RKO (cell line): ENCODE data around the gene TIAL1.
"Not testable (repeated sequence)": the region's sequence is repeated elsewhere in the genome, so short reads cannot be mapped to it uniquely, and the experiment has no call there.

Experiments used
- DNase-seq: peaks from one replicate; pipeline ENCODE4 v3.0.0-alpha.2; 2016; ENCODE audit warnings: low spot score

Gene TIAL1, protein sequence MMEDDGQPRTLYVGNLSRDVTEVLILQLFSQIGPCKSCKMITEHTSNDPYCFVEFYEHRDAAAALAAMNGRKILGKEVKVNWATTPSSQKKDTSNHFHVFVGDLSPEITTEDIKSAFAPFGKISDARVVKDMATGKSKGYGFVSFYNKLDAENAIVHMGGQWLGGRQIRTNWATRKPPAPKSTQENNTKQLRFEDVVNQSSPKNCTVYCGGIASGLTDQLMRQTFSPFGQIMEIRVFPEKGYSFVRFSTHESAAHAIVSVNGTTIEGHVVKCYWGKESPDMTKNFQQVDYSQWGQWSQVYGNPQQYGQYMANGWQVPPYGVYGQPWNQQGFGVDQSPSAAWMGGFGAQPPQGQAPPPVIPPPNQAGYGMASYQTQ

GRCh38 chr10:119596537-119597404 lies at the start of gene TIAL1:
Gene TIAL1, minus strand, starts transcription at chr10:119596964. Its CDS starts 499 bp downstream, at chr10:119596465.
- peak; percentile 100 for DNase-seq

GRCh38 chr10:119644994-119645393 lies 48.2 kb upstream of the TIAL1 start:
- DNase-seq: no peak

GRCh38 chr10:119644205-119644814 lies 47.5 kb upstream of the TIAL1 start:
- no peak for DNase-seq

- DNase-seq: no peak
Measured at GRCh38 chr10:119643306-119644204, 46.8 kb upstream of the TIAL1 start.

DNA sequence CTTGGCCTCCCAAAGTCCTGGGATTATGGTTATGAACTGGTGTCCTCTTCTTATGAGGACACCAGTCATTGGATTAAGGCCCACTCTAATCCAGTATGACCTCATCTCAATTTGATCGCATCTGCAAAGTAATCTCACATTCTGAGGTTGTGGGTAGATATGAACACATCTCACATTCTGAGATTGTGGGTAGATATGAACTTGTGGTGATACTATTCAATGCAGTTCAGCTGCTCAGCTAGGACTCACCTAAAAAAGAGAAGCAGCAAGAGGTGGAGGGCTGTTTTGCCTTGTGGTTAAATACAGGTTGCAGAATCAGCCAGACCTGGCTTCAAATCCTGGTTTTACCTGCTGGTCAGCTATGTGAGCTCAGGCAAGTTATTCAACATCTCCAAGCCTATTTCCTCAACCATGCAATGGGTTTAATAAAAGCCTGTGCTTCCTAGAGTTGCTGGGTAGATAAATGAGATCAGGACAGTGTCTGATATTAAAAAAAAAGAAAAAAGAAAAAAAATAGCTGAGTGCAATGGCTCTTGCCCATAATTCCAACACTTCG lies 45.9 kb upstream of the TIAL1 start:
- DNase-seq: no peak

- DNase-seq: no peak
Measured at GRCh38 chr10:119640875-119641526, 44.2 kb upstream of the TIAL1 start.

GRCh38 chr10:119640384-119640783 lies 43.6 kb upstream of the TIAL1 start:
- DNase-seq: no peak

- no peak for DNase-seq
Measured at GRCh38 chr10:119638982-119639381, 42.2 kb upstream of the TIAL1 start.

GRCh38 chr10:119637631-119638030 lies 40.9 kb upstream of the TIAL1 start:
- DNase-seq: no peak

- DNase-seq: no peak
Measured at GRCh38 chr10:119634219-119634544, 37.4 kb upstream of the TIAL1 start.

DNA sequence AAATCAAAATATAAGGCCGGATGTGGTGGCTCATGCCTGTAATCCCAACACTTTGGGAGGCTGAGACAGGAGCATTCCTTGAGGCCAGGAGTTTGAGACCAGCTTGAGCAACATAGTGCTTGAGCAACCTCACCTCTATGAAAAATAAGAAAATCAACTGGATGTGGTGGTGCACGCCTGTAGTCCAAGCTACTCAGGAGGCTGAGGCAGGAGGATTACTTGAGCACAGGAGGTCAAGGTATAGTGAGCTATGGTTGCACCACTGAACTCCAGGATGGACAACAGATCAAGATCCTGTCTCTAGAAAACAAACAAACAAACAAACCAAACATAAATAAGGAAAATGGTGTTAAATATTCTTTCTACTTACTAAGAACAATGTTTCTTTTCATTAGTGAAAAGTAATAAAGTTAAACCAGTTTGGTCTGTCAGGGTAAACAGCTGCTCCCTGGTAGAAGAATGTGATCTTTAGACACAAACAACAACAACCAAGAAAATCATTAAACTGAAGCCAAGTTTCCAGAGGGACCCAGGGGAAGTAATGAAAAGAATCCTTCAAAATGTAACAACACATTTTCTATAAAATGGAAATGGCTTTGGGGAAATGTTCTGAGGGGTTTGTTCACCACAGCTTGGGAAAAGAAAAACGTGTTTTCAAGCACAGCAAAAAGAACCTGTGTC lies 36.9 kb upstream of the TIAL1 start:
- no peak for DNase-seq

DNA sequence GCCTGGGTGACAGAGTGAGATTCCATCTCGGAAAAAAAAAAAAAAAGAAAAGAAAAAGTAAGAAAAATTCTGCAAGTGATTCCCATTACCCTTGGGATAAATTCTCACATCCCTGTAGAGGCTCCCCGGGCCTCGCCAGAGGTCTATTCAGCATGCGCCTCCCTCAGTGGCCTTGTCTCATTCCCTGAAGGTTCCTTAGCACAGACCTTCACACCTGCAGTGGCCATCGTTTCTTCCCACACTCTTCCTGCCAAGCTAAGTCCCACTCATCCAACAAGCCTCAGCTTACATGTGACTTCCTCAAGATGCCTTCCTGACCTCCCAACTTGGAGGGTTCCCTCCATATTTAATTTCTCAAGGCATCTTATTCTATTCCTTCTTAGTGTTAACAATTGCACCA lies 33.5 kb upstream of the TIAL1 start:
- no peak for DNase-seq

- peak; percentile 24 for DNase-seq
Measured at GRCh38 chr10:119625570-119626280, 29.0 kb upstream of the TIAL1 start.

DNA sequence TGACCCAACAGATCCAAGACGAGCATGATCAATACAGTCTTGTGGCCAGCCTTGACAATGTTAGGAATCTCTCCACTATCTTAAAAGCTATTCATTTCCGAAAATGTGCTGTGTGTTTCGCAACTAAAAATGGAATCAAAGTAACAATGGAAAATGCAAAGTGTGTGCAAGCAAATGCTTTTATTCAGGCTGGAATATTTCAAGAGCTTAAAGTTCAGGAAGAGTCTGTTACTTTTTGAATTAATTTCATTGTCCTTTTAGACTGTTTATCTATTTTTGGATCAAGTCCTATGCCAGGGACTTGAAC lies 24.3 kb upstream of the TIAL1 start:
- DNase-seq: no peak

GRCh38 chr10:119620241-119621077 lies 23.7 kb upstream of the TIAL1 start:
- DNase-seq: no peak

DNA sequence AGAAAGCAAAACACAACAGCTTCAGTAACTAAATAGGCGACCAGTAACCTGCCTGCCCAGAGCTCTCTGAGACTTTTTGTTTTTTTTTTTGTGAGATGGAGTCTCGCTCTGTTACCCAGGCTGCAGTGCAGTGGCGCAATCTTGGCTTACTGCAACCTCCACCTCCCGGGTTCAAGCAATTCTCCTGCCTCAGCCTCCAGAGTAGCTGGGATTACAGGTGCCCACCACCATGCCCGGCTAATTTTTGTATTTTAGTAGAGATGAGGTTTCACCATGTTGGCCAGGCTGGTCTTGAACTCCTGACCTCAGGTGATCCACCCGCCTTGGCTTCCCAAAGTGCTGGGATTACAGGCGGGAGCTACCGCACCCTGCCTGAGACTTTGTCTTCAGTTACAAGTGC lies 23.0 kb upstream of the TIAL1 start:
- not testable (repeated sequence) for DNase-seq

- DNase-seq: no peak
Measured at GRCh38 chr10:119619215-119619614, 22.5 kb upstream of the TIAL1 start.

DNA sequence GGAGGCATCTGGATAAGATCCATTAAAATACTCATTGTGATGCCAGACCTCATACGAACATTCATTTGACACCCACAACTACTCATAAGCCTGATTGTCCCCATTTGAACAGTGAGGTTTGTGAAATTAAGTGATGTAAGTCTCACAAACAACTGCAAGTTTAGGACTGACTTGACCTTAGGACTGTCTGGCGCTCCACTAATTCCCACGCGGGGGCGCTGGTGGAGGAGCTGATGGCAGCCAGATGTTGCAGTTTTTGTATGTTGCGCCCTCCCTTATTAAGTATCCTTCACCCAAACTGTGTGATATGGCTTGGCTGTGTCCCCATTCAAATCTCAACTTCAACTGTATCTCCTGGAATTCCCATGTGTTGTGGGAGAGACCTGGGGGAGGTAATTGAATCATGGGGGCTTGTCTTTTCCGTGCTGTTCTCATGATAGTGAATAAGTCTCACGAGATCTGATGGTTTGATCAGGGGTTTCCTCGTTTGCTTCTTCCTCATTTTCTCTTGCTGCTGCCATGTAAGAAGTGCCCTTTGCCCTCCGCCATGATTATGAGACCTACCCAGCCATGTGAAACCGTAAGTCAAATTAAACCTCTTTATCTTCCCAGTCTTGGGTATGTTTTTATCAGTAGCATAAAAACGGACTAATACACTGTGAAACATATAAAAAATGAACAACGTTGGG lies 20.3 kb upstream of the TIAL1 start:
- DNase-seq: no peak
